Kidney (tissue), 14 donors: ENCODE measurements around the gene RAG2. TPM values are rescaled to one million over a fixed set of nuclear protein-coding genes. Genes with fewer than 3 reads are reported as not detected.
A peak's percentile ranks its signal among the peaks of the same experiment; 100 is the strongest.

Experiments
- DNase-seq, 5 donors: peaks; one replicate each; pipeline ENCODE4 v3.0.0-alpha.2; 2013 to 2020
- FAIRE-seq: peaks from 2 replicates; lab custom pipeline; 2012; peaks lifted over from hg19 to GRCh38; lab: Jason Lieb, UNC
- H3K27ac ChIP-seq, 2 donors: one replicate each; pipeline ENCODE4 v1.7.0; 2013; ENCODE audit warnings: low read depth in 2 of 2, low read length in 2 of 2, inconsistent platforms in 1 of 2
- H3K27me3 ChIP-seq: one replicate; pipeline ENCODE4 v1.7.1; 2013; ENCODE audit warnings: low read length, inconsistent platforms; ENCODE audit not compliant: control insufficient read depth, insufficient read depth
- H3K36me3 ChIP-seq, 3 donors: one replicate each; pipeline versions ENCODE4 v1.7.0 to v1.7.1; 2013; ENCODE audit warnings: low read length in 3 of 3, control low read depth in 1 of 3, inconsistent platforms in 1 of 3; ENCODE audit not compliant: insufficient read depth in 3 of 3, control insufficient read depth in 2 of 3
- H3K4me1 ChIP-seq, 3 donors: one replicate each; pipeline versions ENCODE4 v1.7.0 to v1.7.1; 2013; ENCODE audit warnings: low read length in 3 of 3, inconsistent platforms in 1 of 3, low read depth in 1 of 3; ENCODE audit not compliant: control insufficient read depth in 2 of 3, insufficient read depth in 2 of 3
- H3K4me3 ChIP-seq, 3 donors: one replicate each; pipeline versions ENCODE4 v1.7.0 to v1.8.1; 2013; ENCODE audit warnings: low read length in 3 of 3, control low read depth in 1 of 3, inconsistent platforms in 1 of 3
- H3K9ac ChIP-seq, 3 donors: one replicate each; pipeline versions ENCODE4 v1.7.0 to v1.7.1; 2013; ENCODE audit warnings: low read length in 3 of 3, control low read depth in 1 of 3, inconsistent platforms in 1 of 3
- H3K9me3 ChIP-seq, 3 donors: one replicate each; pipeline versions ENCODE4 v1.7.0 to v1.7.1; 2013; ENCODE audit warnings: low read length in 3 of 3, control low read depth in 1 of 3, inconsistent platforms in 1 of 3; ENCODE audit not compliant: control insufficient read depth in 2 of 3, insufficient read depth in 1 of 3
- intact Hi-C: fragments of 100-400 bp; cut with DNase I; formaldehyde crosslinking; loops from one replicate; pipeline ENCODE4 v1.11.1; 2022
- polyA plus RNA-seq: library from polyadenylated mRNA; stranded (reverse); fragments of 350-450 nt; fragmentation: Illumina TruSeq; extraction: RNeasy Lipid Tissue Mini Kit (QIAGEN cat#74804); gene quantifications from one replicate; pipeline ENCODE4 v1.2.3, GENCODE V29; 2014; ENCODE audit warnings: low read depth, low replicate concordance; ENCODE audit not compliant: insufficient read depth
- total RNA-seq: library from RNA; stranded (reverse); fragmentation: NEBNext Ultra II Directional; extraction: Animal tissue kit (Norgen Biotek cat#: 25700); gene quantifications from one replicate; pipeline ENCODE4 v1.2.1, GENCODE V29; 2021
- TF ChIP-seq, protein P1 (sequence below): IDR thresholded peaks from 3 replicates; pipeline ENCODE4 v1.5.1; 2012; ENCODE audit warnings: mild to moderate bottlenecking, moderate library complexity, borderline replicate concordance; ENCODE audit not compliant: insufficient read depth; ENCODE audit errors: extremely low read depth
- donor health status: control.
- donor health status: control.
- donor health status: control.
- donor health status: control.
- donor health status: control.
- donor health status: DM: yes; HTN: yes; CAD: no.
- donor health status: Normal renal cell carcinoma (clear cell type).

Gene RAG2
- total and polyA plus RNA-seq, 2 donors from 2014 or later = not detected

DNA sequence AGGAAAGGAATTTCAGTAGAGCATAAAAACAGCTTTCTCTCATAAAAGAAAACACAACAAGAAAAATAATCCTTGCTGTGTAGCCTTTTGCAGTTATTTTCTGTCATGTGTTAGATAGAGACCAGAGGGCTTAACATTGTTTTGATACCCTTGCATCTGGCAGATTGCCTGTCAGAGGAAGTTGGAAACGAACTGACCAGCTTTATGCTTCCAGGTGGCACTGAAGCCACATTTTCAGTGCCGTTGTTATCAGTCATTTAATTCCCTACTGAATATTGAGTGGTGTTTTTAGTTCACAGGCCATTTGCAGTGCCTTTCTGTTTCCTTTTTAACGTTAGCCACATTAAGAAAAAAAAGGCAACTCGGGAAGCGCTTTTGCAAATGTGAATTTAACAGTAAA, 21.5 kb upstream of the RAG2 start:
- no peaks in the 10 kb centered on the region for H3K9me3 ChIP-seq
- no peaks in the 10 kb centered on the region for H3K27me3 ChIP-seq
- no peaks in the 10 kb centered on the region for H3K36me3 ChIP-seq
- FAIRE-seq (no peak), DNase-seq (peak in 3 of 5 donors; percentile 13 to 78 (median 60))
- TF ChIP-seq, protein P1, sequence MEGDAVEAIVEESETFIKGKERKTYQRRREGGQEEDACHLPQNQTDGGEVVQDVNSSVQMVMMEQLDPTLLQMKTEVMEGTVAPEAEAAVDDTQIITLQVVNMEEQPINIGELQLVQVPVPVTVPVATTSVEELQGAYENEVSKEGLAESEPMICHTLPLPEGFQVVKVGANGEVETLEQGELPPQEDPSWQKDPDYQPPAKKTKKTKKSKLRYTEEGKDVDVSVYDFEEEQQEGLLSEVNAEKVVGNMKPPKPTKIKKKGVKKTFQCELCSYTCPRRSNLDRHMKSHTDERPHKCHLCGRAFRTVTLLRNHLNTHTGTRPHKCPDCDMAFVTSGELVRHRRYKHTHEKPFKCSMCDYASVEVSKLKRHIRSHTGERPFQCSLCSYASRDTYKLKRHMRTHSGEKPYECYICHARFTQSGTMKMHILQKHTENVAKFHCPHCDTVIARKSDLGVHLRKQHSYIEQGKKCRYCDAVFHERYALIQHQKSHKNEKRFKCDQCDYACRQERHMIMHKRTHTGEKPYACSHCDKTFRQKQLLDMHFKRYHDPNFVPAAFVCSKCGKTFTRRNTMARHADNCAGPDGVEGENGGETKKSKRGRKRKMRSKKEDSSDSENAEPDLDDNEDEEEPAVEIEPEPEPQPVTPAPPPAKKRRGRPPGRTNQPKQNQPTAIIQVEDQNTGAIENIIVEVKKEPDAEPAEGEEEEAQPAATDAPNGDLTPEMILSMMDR = no peak
- peaks cover 0 to 4% (median 2%) of the 10 kb centered on the region in 3 donors for H3K4me1 ChIP-seq
- peak overlapping the region in 1 of 3 donors; percentile 5 for H3K4me3 ChIP-seq
- H3K9ac ChIP-seq = no peak overlapping the region
- H3K27ac ChIP-seq = no peak overlapping the region
- intact Hi-C loops = no loop called here

DNA sequence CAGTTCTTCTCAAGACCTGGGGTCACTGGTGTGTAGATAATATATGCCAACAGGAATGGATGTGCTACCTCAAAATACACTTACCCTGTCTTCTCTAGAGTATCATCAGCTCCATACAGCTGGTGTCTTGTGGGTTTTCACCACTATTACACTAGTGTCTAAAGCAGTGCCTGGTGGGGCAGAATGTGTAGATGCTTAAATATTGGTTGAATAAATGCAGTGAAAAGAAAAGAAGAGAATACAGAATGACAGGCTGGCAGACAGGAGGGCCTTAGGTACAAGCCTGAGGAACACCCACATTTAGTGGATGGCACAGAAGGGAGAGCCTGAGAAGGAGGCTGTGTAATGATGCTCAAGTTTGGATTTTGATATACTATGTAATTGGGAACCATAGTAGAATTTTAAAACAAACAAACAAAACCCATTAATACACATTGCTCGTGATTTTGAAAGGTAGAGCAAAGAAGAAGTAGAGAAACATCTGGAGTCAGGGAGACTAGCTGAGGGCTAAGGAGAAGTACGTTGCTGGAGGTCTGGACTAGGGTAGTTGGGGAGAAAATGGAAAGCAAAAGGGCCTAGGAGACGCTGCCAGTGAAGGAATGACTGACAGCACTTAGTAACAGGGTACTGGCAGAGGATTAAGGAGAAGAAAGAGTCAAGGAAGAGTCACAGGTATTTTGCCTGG, 20.5 kb upstream of the RAG2 start:
- no peaks in the 10 kb centered on the region for H3K36me3 ChIP-seq
- no peak overlapping the region for H3K27ac ChIP-seq
- FAIRE-seq (no peak), DNase-seq (no peak)
- no peaks in the 10 kb centered on the region for H3K27me3 ChIP-seq
- no peak overlapping the region for H3K9ac ChIP-seq
- no peaks in the 10 kb centered on the region for H3K9me3 ChIP-seq
- TF ChIP-seq, protein P1 = no peak
- peaks cover 0 to 4% (median 2%) of the 10 kb centered on the region in 3 donors for H3K4me1 ChIP-seq
- no peak overlapping the region for H3K4me3 ChIP-seq
- intact Hi-C loops = no loop called here

DNA sequence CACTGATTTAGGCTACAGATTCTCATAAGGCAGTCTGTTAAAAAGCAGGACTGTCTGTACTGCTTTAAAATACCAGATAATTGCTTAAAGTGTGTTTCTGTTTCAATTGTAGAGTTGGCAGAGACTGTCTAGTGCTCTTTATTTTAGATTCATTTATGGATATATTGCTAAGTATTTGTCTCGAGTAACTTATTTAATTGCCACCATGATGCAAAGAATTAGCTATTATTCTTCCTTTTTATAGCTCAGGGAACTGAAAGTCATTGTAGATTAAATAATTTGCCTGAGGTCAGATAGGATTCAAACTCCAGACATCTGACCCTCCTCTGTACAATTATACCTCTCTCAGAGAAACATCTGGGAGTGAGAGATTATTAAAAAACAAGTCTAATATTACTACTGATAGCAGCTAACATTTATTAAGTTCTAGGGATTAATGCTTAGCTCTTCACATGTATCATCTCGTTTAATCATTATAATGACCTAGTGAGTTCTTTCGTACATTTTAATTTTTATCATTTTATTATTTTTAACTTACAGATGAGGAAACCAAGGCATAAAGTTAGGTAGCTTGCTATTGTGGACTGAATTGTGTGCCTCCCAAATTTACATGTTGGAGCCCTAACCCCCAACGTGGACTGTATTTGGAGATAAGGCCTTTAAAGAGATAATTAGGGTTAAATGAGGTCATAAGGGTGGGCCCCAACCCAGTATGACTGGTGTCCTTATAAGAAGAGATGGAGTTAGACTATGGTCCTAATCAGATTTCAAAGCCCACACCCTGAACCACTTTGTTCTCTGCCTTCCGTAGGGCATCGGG, 19.7 kb upstream of the RAG2 start:
- intact Hi-C loops = no loop called here
- Histone ChIP-seq H3K4me1 (peaks cover 0 to 4% (median 2%) of the 10 kb centered on the region in 3 donors), H3K27me3 (no peaks in the 10 kb centered on the region), H3K27ac (no peak overlapping the region), H3K4me3 (no peak overlapping the region), H3K9me3 (no peaks in the 10 kb centered on the region), H3K9ac (no peak overlapping the region), H3K36me3 (no peaks in the 10 kb centered on the region)
- FAIRE-seq (no peak), DNase-seq (no peak)
- TF ChIP-seq, protein P1 = no peak
